HepG2 (cell line): ENCODE data around the gene NCOA7. TPM values are rescaled to one million over a fixed set of nuclear protein-coding genes. Genes with fewer than 3 reads are reported as not detected.

Source experiments
- ATM ChIP-seq: fragments of 450-650 bp; IDR thresholded peaks from 2 replicates; pipeline ENCODE4 v1.7.1; 2017; ENCODE audit warnings: mild to moderate bottlenecking, borderline replicate concordance
- HOMEZ ChIP-seq: IDR thresholded peaks from 2 replicates; pipeline ENCODE4 v1.6.1; 2016; ENCODE audit warnings: low read depth
- IKZF4 ChIP-seq: sonication (generic); formaldehyde crosslinking; IDR thresholded peaks from 2 replicates; pipeline ENCODE4 v1.5.1; 2020; ENCODE audit warnings: borderline replicate concordance, mild to moderate bottlenecking, low read depth, missing genetic modification reagents; ENCODE audit errors: not compliant biosample characterization
- SOX5 ChIP-seq: IDR thresholded peaks from 2 replicates; pipeline ENCODE4 v1.6.1; 2016; ENCODE audit warnings: borderline replicate concordance
- SSRP1 ChIP-seq: IDR thresholded peaks from 2 replicates; pipeline ENCODE4 v1.6.1; 2016; ENCODE audit warnings: control low read depth
- ZBTB40 ChIP-seq, 2 experiments: fragments of 450-650 bp in 1 of 2; sonication (generic) in 1 of 2; formaldehyde crosslinking in 1 of 2; IDR thresholded peaks; 2 replicates each; pipeline versions ENCODE4 v1.6.1 to v1.8.0; 2016 to 2022; ENCODE audit warnings: antibody characterized with exemption in 1 of 2, mild to moderate bottlenecking in 1 of 2, missing genetic modification reagents in 1 of 2
- ZFP36L1 ChIP-seq: sonication (generic); formaldehyde crosslinking; IDR thresholded peaks from 2 replicates; pipeline ENCODE4 v1.8.0; 2022; ENCODE audit warnings: mild to moderate bottlenecking, missing genetic modification reagents, moderate library complexity
- ZMAT5 ChIP-seq: sonication (generic); formaldehyde crosslinking; IDR thresholded peaks from 2 replicates; pipeline ENCODE4 v1.5.0; 2020; ENCODE audit warnings: mild to moderate bottlenecking, low read depth, missing genetic modification reagents, borderline replicate concordance
- ZNF430 ChIP-seq: sonication (generic); formaldehyde crosslinking; IDR thresholded peaks from 2 replicates; pipeline ENCODE4 v1.9.0; 2021; ENCODE audit warnings: mild to moderate bottlenecking, missing genetic modification reagents
- ZNF501 ChIP-seq: sonication (generic); formaldehyde crosslinking; IDR thresholded peaks from 2 replicates; pipeline ENCODE4 v1.5.1; 2020; ENCODE audit warnings: mild to moderate bottlenecking, moderate library complexity, missing genetic modification reagents
- ZNF761 ChIP-seq: sonication (generic); formaldehyde crosslinking; conservative IDR thresholded peaks from 2 replicates; pipeline ENCODE4 v1.4.0; 2020; ENCODE audit warnings: mild to moderate bottlenecking, missing genetic modification reagents
- ZNF780A ChIP-seq: sonication (generic); formaldehyde crosslinking; IDR thresholded peaks from 2 replicates; pipeline ENCODE4 v1.8.0; 2022; ENCODE audit warnings: mild to moderate bottlenecking, missing genetic modification reagents, moderate library complexity
- polyA plus RNA-seq, 8 experiments: library from polyadenylated mRNA; depleted of rRNA in 3 of 8; stranded (reverse) in 7 of 8; unstranded in 1 of 8; fragments of >200 nt; fragmentation: Illumina TruSeq in 4 of 8; extraction: Trizol in 4 of 8; gene quantifications; 2 replicates each; pipeline versions ENCODE4 v1.2.1 to v1.2.3, GENCODE V29; 2011 to 2016; ENCODE audit warnings: low read depth in 4 of 8, missing spikeins in 1 of 8, mixed read lengths in 1 of 8; ENCODE audit not compliant: insufficient read depth in 1 of 8
- total RNA-seq, 5 experiments: library from RNA; depleted of rRNA; stranded (reverse); fragments of >200 nt; fragmentation: Illumina TruSeq; extraction: Trizol; gene quantifications; 2 replicates each; pipeline ENCODE4 v1.2.3, GENCODE V29; 2016; ENCODE audit warnings: low read depth in 1 of 5
- TF ChIP-seq, protein P1 (sequence below): IDR thresholded peaks from 2 replicates; pipeline ENCODE4 v1.6.1; 2016; ENCODE audit warnings: missing genetic modification reagents, missing compliant biosample characterization
- TF ChIP-seq, protein P2 (sequence below): sonication (generic); formaldehyde crosslinking; conservative IDR thresholded peaks from 2 replicates; pipeline ENCODE4 v1.8.0; 2022; ENCODE audit warnings: mild to moderate bottlenecking, moderate library complexity, missing genetic modification reagents

Gene NCOA7
- total and polyA plus RNA-seq, 2 of the 13 experiments (the other 11 are each of a cell fraction or from before 2014, with no cell fraction given), result 13.6 to 20.8 TPM

GRCh38 chr6:125956506-125957390 is 166.0 kb downstream of the NCOA7 start, which contains the start of gene HINT3 (continued):
- peak; percentile 100 for TF ChIP-seq ZNF501
- TF ChIP-seq, protein P1, sequence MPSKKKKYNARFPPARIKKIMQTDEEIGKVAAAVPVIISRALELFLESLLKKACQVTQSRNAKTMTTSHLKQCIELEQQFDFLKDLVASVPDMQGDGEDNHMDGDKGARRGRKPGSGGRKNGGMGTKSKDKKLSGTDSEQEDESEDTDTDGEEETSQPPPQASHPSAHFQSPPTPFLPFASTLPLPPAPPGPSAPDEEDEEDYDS (CRISPR knock-in tag), result peak; percentile 70
- TF ChIP-seq, protein P2, sequence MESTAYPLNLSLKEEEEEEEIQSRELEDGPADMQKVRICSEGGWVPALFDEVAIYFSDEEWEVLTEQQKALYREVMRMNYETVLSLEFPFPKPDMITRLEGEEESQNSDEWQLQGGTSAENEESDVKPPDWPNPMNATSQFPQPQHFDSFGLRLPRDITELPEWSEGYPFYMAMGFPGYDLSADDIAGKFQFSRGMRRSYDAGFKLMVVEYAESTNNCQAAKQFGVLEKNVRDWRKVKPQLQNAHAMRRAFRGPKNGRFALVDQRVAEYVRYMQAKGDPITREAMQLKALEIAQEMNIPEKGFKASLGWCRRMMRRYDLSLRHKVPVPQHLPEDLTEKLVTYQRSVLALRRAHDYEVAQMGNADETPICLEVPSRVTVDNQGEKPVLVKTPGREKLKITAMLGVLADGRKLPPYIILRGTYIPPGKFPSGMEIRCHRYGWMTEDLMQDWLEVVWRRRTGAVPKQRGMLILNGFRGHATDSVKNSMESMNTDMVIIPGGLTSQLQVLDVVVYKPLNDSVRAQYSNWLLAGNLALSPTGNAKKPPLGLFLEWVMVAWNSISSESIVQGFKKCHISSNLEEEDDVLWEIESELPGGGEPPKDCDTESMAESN, result peak; percentile 98
- TF ChIP-seq ATM, result no peak
- TF ChIP-seq SSRP1, result peak; percentile 94; the same call in 1 of the 2 replicates
- peak; percentile 95 for TF ChIP-seq HOMEZ (CRISPR knock-in tag)
- TF ChIP-seq SOX5 (CRISPR knock-in tag), result peak; percentile 67
- TF ChIP-seq ZMAT5 (CRISPR knock-in tag), result no peak
- TF ChIP-seq ZNF430 (CRISPR knock-in tag), result peak; percentile 92
- no peak for TF ChIP-seq ZNF780A (CRISPR knock-in tag)
- no peak for TF ChIP-seq ZBTB40 (IDR thresholded peaks at IDR 0.05)
- peak; percentile 95 for TF ChIP-seq ZBTB40 (CRISPR knock-in tag; IDR thresholded peaks at IDR 0.05)
- peak; percentile 40; the same call in 1 of the 2 replicates for TF ChIP-seq ZNF761 (CRISPR knock-in tag)
- peak; percentile 91 for TF ChIP-seq ZFP36L1 (CRISPR knock-in tag)
- no peak for TF ChIP-seq IKZF4 (CRISPR knock-in tag)
